DOHH2 (cell line): ENCODE data around the gene TP63.

Source experiments
- EZH2phosphoT487 ChIP-seq: fragments of 200-600 bp; sonication (generic); IDR thresholded peaks from 2 replicates; pipeline ENCODE4 v1.6.1; 2017; ENCODE audit warnings: borderline replicate concordance, mild to moderate bottlenecking, antibody characterized with exemption, low read length, moderate library complexity, mixed read lengths
- TF ChIP-seq, protein P1 (sequence below): fragments of 200-600 bp; sonication (generic); IDR thresholded peaks from one replicate; pipeline ENCODE4 v1.5.1; 2014; ENCODE audit warnings: antibody characterized with exemption, mild to moderate bottlenecking, low read depth, low read length; ENCODE audit not compliant: poor library complexity, severe bottlenecking

DNA sequence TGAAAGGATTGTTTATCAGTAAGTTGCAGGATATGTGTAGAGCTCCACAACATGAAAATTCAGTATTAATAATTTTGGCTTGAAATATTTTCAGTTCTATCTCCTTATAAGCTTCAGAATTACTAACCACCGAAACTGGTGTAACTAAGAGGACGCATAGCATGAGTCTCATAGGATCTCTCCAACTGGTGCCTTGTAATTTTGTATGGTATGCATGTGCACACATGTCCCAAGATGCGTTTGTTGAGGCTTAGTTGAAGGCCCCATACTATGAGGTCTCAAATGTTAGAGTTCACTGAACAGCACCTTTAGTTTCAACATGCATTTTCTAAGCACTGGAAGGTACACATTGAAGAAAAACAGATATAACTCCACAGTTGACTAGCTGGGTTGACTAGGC lies 195.4 kb downstream of the TP63 start:
- TF ChIP-seq, protein P1, sequence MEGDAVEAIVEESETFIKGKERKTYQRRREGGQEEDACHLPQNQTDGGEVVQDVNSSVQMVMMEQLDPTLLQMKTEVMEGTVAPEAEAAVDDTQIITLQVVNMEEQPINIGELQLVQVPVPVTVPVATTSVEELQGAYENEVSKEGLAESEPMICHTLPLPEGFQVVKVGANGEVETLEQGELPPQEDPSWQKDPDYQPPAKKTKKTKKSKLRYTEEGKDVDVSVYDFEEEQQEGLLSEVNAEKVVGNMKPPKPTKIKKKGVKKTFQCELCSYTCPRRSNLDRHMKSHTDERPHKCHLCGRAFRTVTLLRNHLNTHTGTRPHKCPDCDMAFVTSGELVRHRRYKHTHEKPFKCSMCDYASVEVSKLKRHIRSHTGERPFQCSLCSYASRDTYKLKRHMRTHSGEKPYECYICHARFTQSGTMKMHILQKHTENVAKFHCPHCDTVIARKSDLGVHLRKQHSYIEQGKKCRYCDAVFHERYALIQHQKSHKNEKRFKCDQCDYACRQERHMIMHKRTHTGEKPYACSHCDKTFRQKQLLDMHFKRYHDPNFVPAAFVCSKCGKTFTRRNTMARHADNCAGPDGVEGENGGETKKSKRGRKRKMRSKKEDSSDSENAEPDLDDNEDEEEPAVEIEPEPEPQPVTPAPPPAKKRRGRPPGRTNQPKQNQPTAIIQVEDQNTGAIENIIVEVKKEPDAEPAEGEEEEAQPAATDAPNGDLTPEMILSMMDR = no peak
- no peak for TF ChIP-seq EZH2phosphoT487
